Measurements from ENCODE around the gene LIN7B.
"Not testable (repeated sequence)": the region's sequence is repeated elsewhere in the genome, so short reads cannot be mapped to it uniquely, and the experiment has no call there.

The LIN7B gene

GRCh38 chr19:49142866-49143335 lies 28.7 kb downstream of the LIN7B start:
- DNase-seq (ENCODE audit: low read depth, low spot score) = peak; percentile 77

DNA sequence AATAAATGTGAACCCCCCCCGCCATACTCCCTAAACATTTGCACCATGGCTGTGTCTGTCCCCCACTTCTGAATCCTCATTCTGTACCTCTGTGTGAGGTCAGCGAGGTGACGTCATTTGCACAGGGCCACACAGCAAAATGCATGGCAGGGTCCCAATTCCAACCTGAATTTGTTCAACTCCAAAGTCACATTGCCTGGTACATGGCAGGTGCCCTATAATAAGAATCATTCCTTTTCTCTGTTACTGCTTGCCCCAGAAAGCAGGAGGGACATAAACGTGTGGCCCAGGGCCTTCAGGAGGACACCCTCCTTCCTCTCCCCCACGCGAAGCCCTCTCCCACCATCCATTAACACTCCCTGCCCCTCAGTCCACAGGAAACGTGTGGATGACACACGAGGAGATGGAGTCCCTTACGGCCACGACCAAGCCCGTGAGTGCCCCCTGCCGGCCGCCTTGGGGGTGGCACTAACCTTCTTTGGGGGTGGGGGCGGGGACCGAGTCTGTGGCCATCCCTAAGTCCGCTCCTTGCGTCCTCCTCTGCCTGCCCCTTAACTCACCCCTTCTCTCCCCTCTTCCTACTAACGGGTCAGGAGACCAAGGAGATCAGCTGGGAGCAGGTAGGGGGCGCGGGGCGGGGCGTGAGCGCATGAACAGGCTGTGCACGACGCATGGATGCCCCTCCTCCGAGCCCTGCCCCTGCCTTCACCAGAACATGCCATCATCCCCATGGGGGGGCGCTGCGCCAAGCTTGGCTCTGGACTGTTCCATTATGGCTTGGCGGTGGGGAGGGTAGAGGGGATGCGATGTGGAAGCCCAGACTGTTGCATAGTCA lies 31.6 kb downstream of the LIN7B start:
- peak; percentile 32 for DNase-seq (ENCODE audit: low read depth, low spot score)

DNA sequence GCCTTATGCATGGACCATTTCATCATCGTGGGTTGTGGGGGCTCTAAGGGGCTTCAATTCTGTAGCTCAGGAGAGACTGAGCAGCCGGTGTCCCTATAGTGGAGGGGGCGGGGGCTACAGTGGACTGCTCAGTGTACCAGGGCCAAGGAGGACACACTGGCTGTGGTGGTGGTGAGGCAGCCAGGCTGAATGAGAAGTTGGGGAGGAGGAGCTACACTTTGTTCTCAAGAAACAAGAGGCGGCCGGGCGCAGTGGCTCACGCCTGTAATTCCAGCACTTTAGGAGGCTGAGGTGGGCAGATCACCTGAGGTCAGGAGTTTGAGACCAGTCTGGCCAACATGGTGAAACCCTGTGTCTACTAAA lies 32.2 kb downstream of the LIN7B start:
- DNase-seq (ENCODE audit: low read depth, low spot score) = not testable (repeated sequence)

- DNase-seq (ENCODE audit: low read depth, low spot score) = no peak
Measured at GRCh38 chr19:49148044-49148682, 34.0 kb downstream of the LIN7B start.

GRCh38 chr19:49148784-49149651 lies 34.8 kb downstream of the LIN7B start:
- peak; percentile 81 for DNase-seq (ENCODE audit: low read depth, low spot score)

GRCh38 chr19:49149652-49150105 lies 35.5 kb downstream of the LIN7B start:
- peak; percentile 66 for DNase-seq (ENCODE audit: low read depth, low spot score)

DNA sequence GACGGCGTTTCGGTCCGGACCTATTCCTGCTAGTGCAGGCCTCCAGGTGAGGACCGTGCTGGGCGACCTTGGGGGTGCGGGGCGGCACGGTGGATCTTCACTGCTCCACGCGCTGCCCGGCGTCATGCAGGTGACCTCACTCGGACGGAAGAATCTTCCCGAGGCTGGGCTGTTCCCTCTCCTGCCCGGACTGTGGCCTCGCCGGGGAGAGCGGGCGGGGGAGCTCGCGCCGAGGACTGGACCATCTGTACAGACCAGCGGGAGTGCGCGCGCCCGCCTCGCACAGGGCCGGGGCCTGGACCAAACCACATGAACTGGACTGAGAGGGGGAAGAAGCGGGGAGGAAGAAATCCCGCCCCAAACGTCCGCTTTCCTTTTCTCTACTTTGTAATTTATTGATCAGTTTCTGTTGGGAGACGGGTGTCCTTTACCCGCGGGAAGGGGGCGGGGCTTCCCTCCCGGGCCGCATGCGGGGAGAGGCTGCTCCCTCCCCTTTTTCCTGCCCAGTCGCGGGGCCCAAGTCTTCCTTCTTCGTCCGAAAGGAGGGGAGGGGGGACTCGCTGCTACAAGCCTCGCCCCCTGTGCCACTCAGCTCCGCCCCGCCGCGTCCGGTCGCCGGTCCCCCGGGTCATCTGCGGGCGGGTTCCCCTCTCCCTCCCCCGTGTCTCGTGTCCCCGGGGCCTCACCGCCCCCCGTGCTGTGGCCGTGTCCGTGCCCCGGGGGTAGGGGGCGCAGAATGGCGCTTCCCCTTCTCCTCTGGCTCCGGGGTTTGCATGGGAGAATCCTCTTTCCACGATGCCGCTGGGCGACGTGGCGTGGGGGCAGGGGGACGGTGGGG lies 36.2 kb downstream of the LIN7B start:
- DNase-seq (ENCODE audit: low read depth, low spot score) = peak; percentile 62

DNA sequence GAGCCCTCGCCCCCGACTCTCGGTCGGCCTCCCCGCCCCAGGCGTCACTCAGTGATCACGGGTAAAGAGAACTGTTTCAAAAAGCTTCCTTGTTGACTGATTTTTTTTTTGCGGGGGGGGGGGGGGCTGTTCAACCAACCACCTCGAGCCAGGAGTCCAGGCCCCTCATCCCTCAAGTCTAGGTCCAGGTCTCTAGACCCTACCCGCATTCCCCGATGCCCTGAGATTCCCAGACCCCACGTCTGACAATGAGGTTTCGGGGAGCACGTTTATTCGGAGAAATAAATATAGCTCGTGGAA lies 36.7 kb downstream of the LIN7B start:
- DNase-seq (ENCODE audit: low read depth, low spot score) = no peak

DNA sequence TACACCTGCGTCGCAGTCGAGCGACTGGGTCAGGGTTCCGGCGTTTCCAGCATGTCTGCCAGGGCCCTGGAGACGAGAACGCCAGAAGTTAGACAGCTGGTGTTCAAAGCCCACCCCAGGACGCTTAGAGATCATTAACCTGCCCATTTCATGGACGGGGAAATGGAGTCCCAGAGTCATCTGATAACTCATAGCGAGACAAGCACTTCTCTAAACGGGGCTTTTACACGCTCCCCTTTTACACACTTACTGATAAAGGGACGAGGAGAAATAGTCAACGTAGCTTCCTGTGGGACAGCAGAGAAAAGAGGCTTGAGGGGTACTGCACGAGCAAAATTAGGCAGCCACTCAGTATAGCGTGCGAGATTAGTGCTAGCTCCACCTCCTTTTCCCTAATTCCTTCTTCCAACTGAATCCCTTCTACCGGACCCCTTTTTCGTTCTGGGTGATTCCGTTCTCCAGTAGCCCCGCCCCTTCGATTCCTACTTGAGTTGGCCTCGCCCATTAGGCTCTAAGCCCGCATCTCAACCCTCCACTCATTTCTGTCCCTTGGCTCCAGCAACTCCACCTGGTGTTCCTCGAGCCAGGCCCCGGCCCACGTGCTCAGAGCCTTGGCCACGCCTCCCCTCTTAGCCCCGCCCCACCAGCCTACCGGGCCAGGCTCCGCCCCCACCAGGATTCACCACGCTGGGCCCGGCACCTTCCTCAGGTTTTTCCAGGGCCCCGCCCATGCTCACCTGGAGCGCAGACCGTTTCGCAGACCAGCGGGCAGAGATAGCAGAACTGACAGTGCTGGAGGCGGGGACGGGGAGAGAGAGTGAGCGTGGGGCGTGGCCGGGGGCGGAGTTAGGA lies 37.3 kb downstream of the LIN7B start:
- no peak for DNase-seq (ENCODE audit: low read depth, low spot score)

DNA sequence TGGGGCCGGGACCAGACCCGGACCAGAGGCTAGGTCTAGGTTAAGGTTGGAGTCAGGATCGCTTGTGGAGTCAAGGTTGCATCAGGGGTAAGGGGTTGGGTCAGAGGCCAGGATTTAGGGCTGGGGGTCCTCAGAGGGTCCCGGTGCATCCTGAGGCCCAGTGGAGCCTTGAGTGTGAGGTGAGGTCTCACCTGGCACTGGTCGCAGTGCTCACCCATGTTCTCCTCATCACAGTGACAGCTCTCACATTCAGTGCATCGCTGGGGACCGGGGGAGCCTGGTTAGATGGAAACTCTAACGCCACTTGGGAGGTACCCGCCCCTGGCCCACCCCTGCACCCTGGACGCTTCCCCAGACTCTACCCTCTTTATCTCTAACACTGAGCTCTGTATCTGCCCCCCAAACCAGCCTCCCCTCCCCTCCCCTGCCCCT lies 38.0 kb downstream of the LIN7B start:
- DNase-seq (ENCODE audit: low read depth, low spot score) = no peak

DNA sequence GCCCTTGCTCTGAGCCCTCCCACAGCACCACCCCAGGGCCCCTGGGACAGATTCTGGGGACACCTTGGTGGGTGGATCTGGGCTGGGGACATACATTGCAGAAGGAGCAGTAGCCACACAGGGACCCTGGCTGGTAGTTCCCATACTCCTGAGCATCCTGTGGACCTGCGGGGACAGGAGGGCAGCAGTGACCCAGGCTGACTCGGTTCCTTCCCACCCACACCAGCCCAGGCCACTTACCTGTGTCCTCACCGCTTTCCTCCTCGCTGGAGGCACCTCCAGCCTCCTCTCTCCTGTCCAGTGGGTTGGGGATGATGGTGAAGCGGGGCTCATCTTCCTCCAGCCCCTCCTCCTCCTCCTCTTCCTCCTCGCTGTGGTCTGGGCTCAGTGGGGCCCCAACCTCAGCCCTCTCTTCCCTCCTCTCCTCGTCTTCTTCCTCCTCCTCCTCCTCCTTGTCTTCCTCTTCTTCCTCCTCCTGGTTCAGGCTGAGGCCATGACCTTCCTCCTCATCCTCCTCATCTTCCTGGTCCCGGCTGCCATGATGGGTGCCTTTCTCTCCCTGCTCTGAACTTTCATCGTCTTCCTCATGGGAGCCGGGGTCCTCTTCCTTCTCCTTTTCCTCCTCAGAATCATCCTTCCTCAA lies 39.1 kb downstream of the LIN7B start:
- no peak for DNase-seq (ENCODE audit: low read depth, low spot score)

- no peak for DNase-seq (ENCODE audit: low read depth, low spot score)
Measured at GRCh38 chr19:49154279-49154678, 40.1 kb downstream of the LIN7B start.

DNA sequence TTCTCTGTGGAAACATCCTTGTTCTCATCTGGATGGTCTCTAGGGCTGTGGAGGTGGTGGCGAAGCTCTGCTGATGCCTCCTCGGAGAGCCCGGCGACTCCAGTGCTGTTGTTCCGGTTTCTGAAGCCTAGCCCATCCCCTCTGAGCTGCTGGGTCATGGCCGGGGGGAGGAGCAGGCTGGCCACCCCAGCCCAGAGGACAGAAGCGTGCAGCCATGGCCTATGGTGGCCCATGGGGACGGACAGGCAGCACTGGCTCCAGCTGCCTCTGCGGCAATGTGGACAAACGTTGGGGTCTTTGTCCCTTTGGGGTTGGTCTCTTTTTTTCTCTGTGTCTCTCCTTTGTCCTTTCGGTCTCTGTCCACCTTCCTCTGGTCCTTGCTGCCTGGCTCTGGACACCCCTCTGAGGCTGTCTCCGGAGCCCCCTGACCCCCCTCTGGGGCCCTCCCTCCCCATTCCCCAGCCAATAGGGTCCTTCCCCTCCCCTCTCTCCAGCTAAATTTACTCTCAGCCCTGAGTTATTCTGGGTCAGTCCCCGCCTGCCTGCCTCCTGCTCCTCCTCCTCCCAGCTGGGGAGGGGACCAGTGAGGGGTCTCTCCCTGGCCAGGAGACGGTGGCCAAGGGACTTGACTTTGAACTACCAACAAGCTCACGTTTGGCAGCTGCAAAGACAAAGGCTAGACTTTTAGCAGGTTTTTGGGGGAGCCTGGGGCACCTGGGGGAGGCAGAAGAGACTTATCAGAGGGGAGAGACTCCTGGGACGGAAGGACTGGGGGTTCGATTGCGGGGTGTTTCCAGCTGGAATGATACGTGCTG lies 41.0 kb downstream of the LIN7B start, which contains the start of gene HRC:
Gene HRC (minus strand): TSS at position 392 of the 815 bp plus-strand sequence. CDS start 159 bp downstream, at position 233.
- DNase-seq (ENCODE audit: low read depth, low spot score) = no peak

DNA sequence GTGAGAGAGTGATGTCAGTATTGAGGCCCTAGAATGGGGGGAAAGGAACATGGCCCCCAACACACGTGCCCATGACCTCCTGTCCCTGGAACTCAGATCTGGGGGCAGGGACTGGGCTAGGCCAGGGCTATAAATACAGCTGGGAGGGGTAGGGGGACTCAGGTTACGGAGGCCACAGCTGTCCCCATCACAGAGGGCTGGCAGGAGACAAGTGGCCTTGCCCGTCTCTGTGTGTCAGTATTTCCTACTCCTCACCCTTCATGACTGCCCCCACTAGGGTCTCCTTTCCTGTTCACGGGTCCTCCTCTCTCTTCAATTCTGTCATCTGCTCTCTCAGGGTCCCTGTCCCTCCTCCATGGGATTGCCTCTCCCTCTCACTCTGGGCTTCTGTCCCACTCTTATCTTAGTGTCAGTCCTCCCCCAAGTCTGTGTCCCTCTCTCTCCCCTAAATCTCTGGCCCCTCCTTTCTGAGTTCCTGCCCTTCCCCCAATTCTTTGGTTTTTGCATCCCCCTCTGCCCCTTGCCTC lies 41.7 kb downstream of the LIN7B start:
- no peak for DNase-seq (ENCODE audit: low read depth, low spot score)

DNA sequence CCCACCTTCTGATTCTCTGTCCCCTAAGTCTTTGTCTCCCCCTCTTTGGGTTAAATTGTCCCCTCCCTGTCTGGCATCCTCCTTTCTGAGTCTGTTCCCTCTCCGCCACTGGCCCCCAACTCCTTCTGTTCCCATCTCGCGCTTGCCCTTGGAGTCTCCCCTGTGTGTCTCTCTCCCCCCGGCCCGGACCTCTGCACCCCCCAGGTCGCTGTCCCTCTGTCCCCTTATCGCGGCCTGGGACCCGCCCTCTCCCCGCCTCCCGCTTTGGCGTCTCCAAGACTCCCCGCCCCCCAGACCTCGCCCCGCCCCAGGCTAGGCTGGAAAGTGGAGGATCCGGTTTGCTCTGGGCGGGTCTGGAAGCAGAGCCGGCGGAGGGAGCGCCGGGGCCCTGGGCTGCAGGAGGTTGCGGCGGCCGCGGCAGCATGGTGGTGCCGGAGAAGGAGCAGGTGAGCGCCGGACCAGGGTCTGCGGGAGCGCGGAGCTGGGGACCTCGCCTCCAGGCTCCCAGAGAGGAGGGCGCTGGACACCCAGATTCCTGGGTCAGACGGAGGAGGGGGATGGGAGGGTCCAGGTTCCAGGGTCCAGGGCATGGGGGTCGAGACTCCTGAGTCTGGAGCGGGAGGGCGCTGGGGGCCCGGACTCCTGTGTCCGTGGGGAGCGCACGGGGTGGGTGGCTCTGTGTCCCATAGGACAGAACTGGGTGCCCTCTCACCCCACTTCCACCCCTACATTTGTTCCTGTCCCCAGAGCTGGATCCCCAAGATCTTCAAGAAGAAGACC lies 43.5 kb downstream of the LIN7B start, which contains the start of gene TRPM4:
Gene TRPM4 (plus strand): TSS at position 348 of the 780 bp plus-strand sequence. CDS start 75 bp downstream, at position 423.
- peak; percentile 54 for DNase-seq (ENCODE audit: low read depth, low spot score)

- DNase-seq (ENCODE audit: low read depth, low spot score) = no peak
Measured at GRCh38 chr19:49160450-49161189, 46.5 kb downstream of the LIN7B start.

GRCh38 chr19:49161987-49162386 lies 47.8 kb downstream of the LIN7B start:
- DNase-seq (ENCODE audit: low read depth, low spot score) = no peak

Data from smooth muscle cell of the brain vasculature (primary cell).